Tibial nerve (tissue), 4 donors: ENCODE measurements around the gene C2CD5.

Source experiments
- CTCF ChIP-seq, 5 experiments: fragments of 200-600 bp in 3 of 5; fragments of 450-650 bp in 2 of 5; sonication (generic) in 3 of 5; IDR thresholded peaks; one replicate each; pipeline ENCODE4 v1.5.1; 2016 to 2019; ENCODE audit warnings: antibody characterized with exemption in 5 of 5, mild to moderate bottlenecking in 3 of 5, moderate library complexity in 2 of 5
- EP300 ChIP-seq, 2 donors: sonication (generic); formaldehyde crosslinking; IDR thresholded peaks; one replicate each; pipeline ENCODE4 v1.6.1; 2017; ENCODE audit warnings: antibody characterized with exemption in 2 of 2, mild to moderate bottlenecking in 1 of 2
- POLR2A ChIP-seq, 2 donors: fragments of 450-650 bp; IDR thresholded peaks; one replicate each; pipeline ENCODE4 v1.6.1; 2017; ENCODE audit warnings: antibody characterized with exemption in 2 of 2, mild to moderate bottlenecking in 2 of 2, moderate library complexity in 2 of 2

DNA sequence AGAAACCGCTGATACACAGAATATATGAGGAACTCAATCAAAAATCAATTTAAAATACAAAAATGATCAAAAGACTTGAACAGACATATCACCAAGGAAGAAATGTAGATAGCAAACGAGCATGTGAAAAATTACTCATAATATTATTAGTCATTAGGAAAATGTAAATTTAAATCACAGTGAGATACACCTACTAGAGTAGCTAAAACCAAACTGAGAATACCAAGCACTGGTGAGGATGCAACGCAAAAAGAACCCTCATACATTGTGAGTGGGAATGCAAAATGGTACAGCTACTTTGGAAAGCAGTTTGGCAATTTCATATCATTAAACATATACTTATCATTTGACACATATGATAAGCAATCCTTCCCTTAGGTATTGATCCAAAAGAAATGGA lies 108.8 kb downstream of the C2CD5 start:
- TF ChIP-seq CTCF (IDR thresholded peaks at IDR 0.05): no peak
- no peak for TF ChIP-seq EP300 (IDR thresholded peaks at IDR 0.05)
- TF ChIP-seq POLR2A (IDR thresholded peaks at IDR 0.05): no peak
